ENCODE data around the gene ABI3BP.

The ABI3BP gene

GRCh38 chr3:100710261-100710968 lies 282.8 kb downstream of the ABI3BP start:
- DNase-seq: no peak

GRCh38 chr3:100709842-100710260 lies 283.4 kb downstream of the ABI3BP start:
- DNase-seq: no peak

DNA sequence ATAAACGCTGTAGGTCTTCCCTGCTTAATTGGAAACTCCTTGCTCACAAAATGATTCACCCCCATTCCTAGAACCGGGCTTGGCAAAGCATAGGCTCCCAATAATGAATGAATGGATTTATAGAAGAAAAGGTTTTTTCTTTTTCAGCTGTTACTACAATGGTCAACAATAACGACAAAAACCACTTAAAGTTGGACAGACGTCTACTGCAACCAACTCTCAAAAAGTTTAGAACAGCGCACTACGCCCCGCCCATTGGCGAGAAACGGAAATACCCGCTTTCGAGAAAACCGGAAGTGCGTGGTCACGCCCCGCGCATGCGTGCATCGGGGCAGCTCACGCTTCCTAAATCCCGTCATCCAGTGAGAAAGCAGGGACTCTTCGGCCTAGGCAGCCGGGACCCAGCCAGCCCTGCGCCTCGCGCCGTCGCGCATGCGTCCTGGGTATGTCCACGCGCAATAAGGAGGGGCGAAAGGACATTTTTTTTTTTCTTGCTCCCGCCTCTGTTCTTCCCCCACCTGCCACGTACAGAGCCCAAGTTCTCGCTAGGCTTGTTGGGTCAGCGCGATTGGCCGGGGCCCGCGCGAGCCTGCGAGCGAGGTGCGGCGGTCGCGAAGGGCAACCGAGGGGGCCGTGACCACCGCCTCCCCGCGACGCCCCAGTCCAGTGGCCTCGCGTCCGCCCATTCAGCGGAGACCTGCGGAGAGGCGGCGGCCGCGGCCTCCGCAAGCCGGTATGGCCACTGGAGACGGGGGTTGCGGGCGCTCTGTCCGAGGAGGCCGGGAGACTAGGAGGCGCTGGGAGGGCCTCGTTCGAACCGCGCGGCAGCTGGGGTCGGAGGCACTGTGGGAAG lies 284.0 kb downstream of the ABI3BP start, which contains the start of gene TFG:
TFG (plus strand) TSS at position 506 of the 853 bp plus-strand sequence. CDS start 4,192 bp downstream, outside the sequence.
- DNase-seq: peak; percentile 95

DNA sequence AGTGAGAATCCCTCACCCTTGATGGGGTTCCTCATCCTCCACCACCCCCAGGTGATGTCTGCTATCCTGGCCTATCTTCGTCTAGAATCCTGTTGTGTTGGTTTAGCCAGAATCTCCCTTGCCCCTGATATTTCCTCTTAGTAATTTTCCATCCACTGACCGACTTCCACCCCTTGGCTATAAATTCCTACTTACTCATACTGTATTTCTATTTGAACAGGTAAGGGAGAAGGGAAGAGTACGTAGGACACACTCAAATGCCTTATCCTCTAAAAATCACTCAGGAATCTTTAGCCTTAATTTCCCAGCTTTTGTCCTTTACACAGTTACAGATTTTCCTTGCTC lies 284.6 kb downstream of the ABI3BP start:
- DNase-seq: no peak

- no peak for DNase-seq
Observed at GRCh38 chr3:100706365-100706764, 286.9 kb downstream of the ABI3BP start.

DNA sequence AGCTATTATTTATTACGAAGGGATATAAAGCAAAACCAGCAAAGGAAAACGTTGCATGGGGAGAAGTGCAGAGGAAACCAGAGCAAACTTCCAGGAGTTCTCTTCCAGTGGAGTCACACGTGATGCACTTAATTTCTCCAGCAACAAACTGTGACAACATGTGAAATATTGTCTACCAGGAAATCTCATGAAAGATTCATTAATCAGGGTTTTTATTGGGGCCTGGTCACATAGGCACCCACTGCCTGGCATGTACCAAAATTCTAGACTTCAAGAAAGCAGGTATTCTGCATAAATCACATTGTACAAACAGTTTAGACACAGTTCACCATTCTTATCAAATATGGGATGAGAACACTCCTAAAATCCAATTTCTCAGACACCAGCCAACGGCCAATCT lies 289.4 kb downstream of the ABI3BP start:
- no peak for DNase-seq

GRCh38 chr3:100702980-100703345 lies 290.3 kb downstream of the ABI3BP start:
- no peak for DNase-seq

GRCh38 chr3:100702082-100702979 lies 290.9 kb downstream of the ABI3BP start:
- no peak for DNase-seq

GRCh38 chr3:100700708-100701107 lies 292.5 kb downstream of the ABI3BP start:
- no peak for DNase-seq

All from NCI-H345 (cell line).